ENCODE measurements around the gene TRAK1.
"Not testable (repeated sequence)": the region's sequence is repeated elsewhere in the genome, so short reads cannot be mapped to it uniquely, and the experiment has no call there.

Gene TRAK1

GRCh38 chr3:42090973-42091731 is at the start of gene TRAK1:
TSS of gene TRAK1 (plus strand) at chr3:42091357. CDS start at chr3:42091470, 113 bp downstream.
- no peak for DNase-seq

- DNase-seq: no peak
These were observed 48.4 kb upstream of the TRAK1 start for GRCh38 chr3:42042747-42043098.

- no peak for DNase-seq
These were observed 47.9 kb upstream of the TRAK1 start for GRCh38 chr3:42043099-42043813.

- no peak for DNase-seq
These were observed 45.4 kb upstream of the TRAK1 start for GRCh38 chr3:42045708-42046243.

- DNase-seq: not testable (repeated sequence)
These were observed 42.6 kb upstream of the TRAK1 start for GRCh38 chr3:42048526-42048925.

- no peak for DNase-seq
These were observed 41.0 kb upstream of the TRAK1 start for GRCh38 chr3:42050126-42050525.

- no peak for DNase-seq
These were observed 39.6 kb upstream of the TRAK1 start for GRCh38 chr3:42051384-42052131.

GRCh38 chr3:42052132-42052483 is 39.0 kb upstream of the TRAK1 start:
- no peak for DNase-seq

- DNase-seq: no peak
These were observed 38.4 kb upstream of the TRAK1 start for GRCh38 chr3:42052484-42053351.

- DNase-seq: no peak
These were observed 37.7 kb upstream of the TRAK1 start for GRCh38 chr3:42053476-42053875.

GRCh38 chr3:42055291-42055690 is 35.9 kb upstream of the TRAK1 start:
- DNase-seq: no peak

- DNase-seq: no peak
These were observed 34.3 kb upstream of the TRAK1 start for GRCh38 chr3:42056840-42057239.

GRCh38 chr3:42057561-42058211 is 33.5 kb upstream of the TRAK1 start:
- DNase-seq: peak; percentile 33

GRCh38 chr3:42061025-42061712 is 30.0 kb upstream of the TRAK1 start:
- DNase-seq: peak; percentile 39

GRCh38 chr3:42061713-42062380 is 29.3 kb upstream of the TRAK1 start:
- no peak for DNase-seq

- DNase-seq: no peak
These were observed 28.7 kb upstream of the TRAK1 start for GRCh38 chr3:42062464-42062863.

GRCh38 chr3:42063888-42064287 is 27.3 kb upstream of the TRAK1 start:
- DNase-seq: no peak

- DNase-seq: no peak
These were observed 24.5 kb upstream of the TRAK1 start for GRCh38 chr3:42066516-42067181.

GRCh38 chr3:42067326-42067725 is 23.8 kb upstream of the TRAK1 start:
- peak; percentile 86 for DNase-seq

Measured in MV-4-11 (cell line).